Endothelial cell of umbilical vein (primary cell): ENCODE results near the gene TXNIP. TPM values are rescaled to one million over a fixed set of nuclear protein-coding genes. Genes with fewer than 3 reads are reported as not detected.

ENCODE experiments used
- BruUV-seq: library from RNA; stranded (reverse); fragments of 400-500 nt; replicated peaks from 2 replicates; lab custom pipeline; 2021; lab: Mats Ljungman, UMichigan
- CTCF ChIA-PET: fragments of 300-600, 350-600 bp; sonication (Branson Sonifier 250); formaldehyde crosslinking; loops from one replicate; lab custom pipeline; 2021; ENCODE audit warnings: antibody characterized with exemption, inconsistent platforms; lab: Charles Lee
- POLR2A ChIA-PET: fragments of 300-600, 350-600 bp; sonication (Branson Sonifier 250); formaldehyde crosslinking; loops from one replicate; lab custom pipeline; 2021; ENCODE audit warnings: antibody characterized with exemption, inconsistent platforms; lab: Charles Lee
- DNase-seq: peaks from one replicate; pipeline ENCODE4 v3.0.0-alpha.2; 2011; ENCODE audit warnings: low read depth, low spot score
- FAIRE-seq: peaks from 2 replicates; lab custom pipeline; 2011; peaks lifted over from hg19 to GRCh38; lab: Jason Lieb, UNC
- H2AFZ ChIP-seq: 2 replicates; pipeline ENCODE4 v1.6.0; 2012; ENCODE audit warnings: low read depth, low read length, control low read depth, inconsistent platforms
- H3K27ac ChIP-seq: 2 replicates; pipeline ENCODE4 v1.5.1; 2011; ENCODE audit warnings: low read depth, mild to moderate bottlenecking, control low read depth, low read length, moderate library complexity; ENCODE audit not compliant: insufficient read depth
- H3K27me3 ChIP-seq, 2 experiments: 2 replicates each; pipeline versions ENCODE4 v1.6.0 to v1.6.1; 2011; ENCODE audit warnings: low read length in 2 of 2, mixed read lengths in 1 of 2; ENCODE audit not compliant: control insufficient read depth in 2 of 2, insufficient read depth in 2 of 2
- H3K36me3 ChIP-seq, 2 experiments: 2 replicates in 1 of 2; 3 replicates in 1 of 2; pipeline ENCODE4 v1.5.1; 2011; ENCODE audit warnings: low read length in 2 of 2, mild to moderate bottlenecking in 1 of 2, moderate library complexity in 1 of 2; ENCODE audit not compliant: control insufficient read depth in 2 of 2, insufficient read depth in 2 of 2; ENCODE audit errors: extremely low read depth in 1 of 2
- H3K4me1 ChIP-seq: 3 replicates; pipeline ENCODE4 v1.5.1; 2011; ENCODE audit warnings: mild to moderate bottlenecking, low read length; ENCODE audit not compliant: control insufficient read depth, insufficient read depth; ENCODE audit errors: extremely low read depth
- H3K4me2 ChIP-seq: 2 replicates; pipeline ENCODE4 v1.6.1; 2011; ENCODE audit warnings: low read length, control low read depth, mixed read lengths; ENCODE audit not compliant: insufficient read depth
- H3K4me3 ChIP-seq, 3 experiments: fragments of 200-600 bp in 1 of 3; sonication (generic), shearing (Covaris generic) in 1 of 3; replicated peaks in 1 of 3; 2 replicates each; pipeline ENCODE4 v1.5.1; 2011 to 2016; ENCODE audit warnings: control low read depth in 3 of 3, low read length in 3 of 3, mild to moderate bottlenecking in 2 of 3, inconsistent platforms in 1 of 3, low read depth in 1 of 3, moderate library complexity in 1 of 3; ENCODE audit not compliant: insufficient read depth in 1 of 3
- H3K79me2 ChIP-seq: 2 replicates; pipeline ENCODE4 v1.6.0; 2012; ENCODE audit warnings: low read length, inconsistent platforms; ENCODE audit not compliant: control insufficient read depth, insufficient read depth
- H3K9ac ChIP-seq: replicated peaks from 2 replicates; pipeline ENCODE3; 2011; ENCODE audit warnings: low read length, control low read depth; ENCODE audit not compliant: insufficient read depth; ENCODE audit errors: extremely low read depth
- H3K9me1 ChIP-seq: replicated peaks from 3 replicates; pipeline ENCODE4 v1.6.0; 2011; ENCODE audit warnings: mild to moderate bottlenecking, low read length; ENCODE audit not compliant: control insufficient read depth, insufficient read depth; ENCODE audit errors: extremely low read depth
- H3K9me3 ChIP-seq: replicated peaks from 2 replicates; pipeline ENCODE4 v1.5.1; 2012; ENCODE audit warnings: low read length, inconsistent platforms; ENCODE audit not compliant: control insufficient read depth, insufficient read depth
- H4K20me1 ChIP-seq: replicated peaks from 2 replicates; pipeline ENCODE3; 2011; ENCODE audit warnings: mild to moderate bottlenecking, low read length; ENCODE audit not compliant: control insufficient read depth, insufficient read depth; ENCODE audit errors: extremely low read depth
- EZH2 ChIP-seq: IDR thresholded peaks from 2 replicates; pipeline ENCODE4 v1.6.1; 2012; ENCODE audit warnings: borderline replicate concordance, low read depth, mild to moderate bottlenecking, moderate library complexity, low read length, inconsistent platforms; ENCODE audit not compliant: severe bottlenecking
- FOS ChIP-seq: IDR thresholded peaks from 2 replicates; pipeline ENCODE4 v1.6.1; 2011; ENCODE audit warnings: mild to moderate bottlenecking, low read length, moderate library complexity, borderline replicate concordance; ENCODE audit not compliant: insufficient read depth
- JUN ChIP-seq: IDR thresholded peaks from 2 replicates; pipeline ENCODE4 v1.6.1; 2011; ENCODE audit warnings: borderline replicate concordance, low read depth; ENCODE audit not compliant: insufficient read length, insufficient read depth
- MYC ChIP-seq: IDR thresholded peaks from one replicate; pipeline ENCODE4 v1.6.1; 2011; ENCODE audit warnings: mild to moderate bottlenecking, low read depth, low read length
- POLR2A ChIP-seq: IDR thresholded peaks from 2 replicates; pipeline ENCODE4 v1.6.1; 2012; ENCODE audit warnings: low read depth, mild to moderate bottlenecking, control low read depth, low read length
- POLR2AphosphoS5 ChIP-seq: IDR thresholded peaks from 2 replicates; pipeline ENCODE4 v1.6.1; 2012; ENCODE audit warnings: low read depth, mild to moderate bottlenecking, control low read depth, low read length, moderate library complexity; ENCODE audit not compliant: insufficient read depth
- dilution Hi-C: fragments of 300-500 bp; cut with MboI; formaldehyde crosslinking; loops from one replicate; pipeline ENCODE4 v1.15.0; 2019; ENCODE audit warnings: low sequenced_read_pairs; ENCODE audit not compliant: extremely low pct_ligation_motif_present
- intact Hi-C: fragments of 100-400 bp; cut with micrococcal nuclease; formaldehyde crosslinking; loops from one replicate; pipeline ENCODE4 v1.10.0; 2022
- polyA plus RNA-seq, 4 experiments: library from polyadenylated mRNA; depleted of rRNA in 3 of 4; stranded (reverse) in 3 of 4; unstranded in 1 of 4; fragments of >200 nt; gene quantifications; 2 replicates each; pipeline versions ENCODE4 v1.2.1 to v1.2.3, GENCODE V29; 2011 to 2012; ENCODE audit warnings: missing spikeins in 1 of 4
- total RNA-seq: library from RNA; stranded (reverse); gene quantifications from 2 replicates; pipeline ENCODE4 v1.2.3, GENCODE V29; 2021
- TF ChIP-seq, protein P1 (sequence below), 2 donors: IDR thresholded peaks; 1 replicate in 1 of 2; 2 replicates in 1 of 2; pipeline ENCODE4 v1.5.1; 2011; ENCODE audit warnings: low read length in 2 of 2, mild to moderate bottlenecking in 2 of 2, moderate library complexity in 2 of 2, control low read depth in 1 of 2, inconsistent platforms in 1 of 2, low read depth in 1 of 2; ENCODE audit not compliant: insufficient read depth in 1 of 2; ENCODE audit errors: extremely low read depth in 1 of 2

The TXNIP gene
- total and polyA plus RNA-seq, 2 donors (not counting 3 experiments of a cell fraction or from before 2014, with no cell fraction given) = 9.1 to 21.8 TPM

DNA sequence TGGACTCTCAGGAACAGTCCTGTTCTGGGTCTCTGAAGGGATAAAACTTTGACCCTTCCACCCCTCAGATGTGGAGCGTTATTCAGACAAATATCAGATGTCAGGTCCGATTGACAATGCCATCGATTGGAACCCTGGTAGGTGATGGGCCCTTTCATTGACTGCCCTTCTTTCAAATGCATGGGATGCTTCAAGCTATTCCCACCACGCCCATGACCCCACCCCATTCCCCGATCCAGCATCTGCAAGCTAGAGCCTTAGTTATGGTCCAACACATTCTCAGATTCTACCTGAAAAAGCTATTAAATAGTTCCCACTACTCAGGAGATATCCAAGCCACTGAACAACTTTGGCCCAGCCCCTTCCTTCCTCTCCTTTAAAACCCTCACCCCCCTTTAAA is 19.4 kb downstream of the TXNIP start:
- Histone ChIP-seq H3K27ac (no peak overlapping the region), H3K27me3 (no peaks in the 10 kb centered on the region), H3K4me3 (no peak overlapping the region), H3K79me2 (no peaks in the 10 kb centered on the region), H3K4me2 (no peak overlapping the region), H3K9ac (no peak overlapping the region), H3K4me1 (peaks cover 36% of the 10 kb centered on the region), H2AFZ (no peak overlapping the region), H3K9me1 (no peaks in the 10 kb centered on the region), H3K36me3 (no peaks in the 10 kb centered on the region), H4K20me1 (no peaks in the 10 kb centered on the region), H3K9me3 (no peaks in the 10 kb centered on the region)
- no peak for TF ChIP-seq JUN
- TF ChIP-seq EZH2 = no peak
- no peak for TF ChIP-seq POLR2AphosphoS5
- no peak for TF ChIP-seq FOS
- no peak for TF ChIP-seq MYC
- TF ChIP-seq POLR2A = no peak
- TF ChIP-seq, protein P1, sequence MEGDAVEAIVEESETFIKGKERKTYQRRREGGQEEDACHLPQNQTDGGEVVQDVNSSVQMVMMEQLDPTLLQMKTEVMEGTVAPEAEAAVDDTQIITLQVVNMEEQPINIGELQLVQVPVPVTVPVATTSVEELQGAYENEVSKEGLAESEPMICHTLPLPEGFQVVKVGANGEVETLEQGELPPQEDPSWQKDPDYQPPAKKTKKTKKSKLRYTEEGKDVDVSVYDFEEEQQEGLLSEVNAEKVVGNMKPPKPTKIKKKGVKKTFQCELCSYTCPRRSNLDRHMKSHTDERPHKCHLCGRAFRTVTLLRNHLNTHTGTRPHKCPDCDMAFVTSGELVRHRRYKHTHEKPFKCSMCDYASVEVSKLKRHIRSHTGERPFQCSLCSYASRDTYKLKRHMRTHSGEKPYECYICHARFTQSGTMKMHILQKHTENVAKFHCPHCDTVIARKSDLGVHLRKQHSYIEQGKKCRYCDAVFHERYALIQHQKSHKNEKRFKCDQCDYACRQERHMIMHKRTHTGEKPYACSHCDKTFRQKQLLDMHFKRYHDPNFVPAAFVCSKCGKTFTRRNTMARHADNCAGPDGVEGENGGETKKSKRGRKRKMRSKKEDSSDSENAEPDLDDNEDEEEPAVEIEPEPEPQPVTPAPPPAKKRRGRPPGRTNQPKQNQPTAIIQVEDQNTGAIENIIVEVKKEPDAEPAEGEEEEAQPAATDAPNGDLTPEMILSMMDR (IDR thresholded peaks at IDR 0.05; ENCODE audit: extremely low read depth in 1 of 2, insufficient read depth in 1 of 2, low read depth in 1 of 2, low read length in 2 of 2) = no peak
- no TSS peak for BruUV-seq
- FAIRE-seq = no peak
- no peak for DNase-seq
- dilution Hi-C loops (no loop called here), intact Hi-C loops (loop anchor here (1.0 kb wide), 4 partner anchors 19 to 86 kb away; partner anchors contain the start of gene TXNIP)
- POLR2A ChIA-PET = interaction anchor here (0.6 kb wide), 1 partner anchor 12 kb away, joined by 4 read pairs; the partner anchor contains the start of genes ANKRD34A and POLR3GL
- CTCF ChIA-PET = interaction anchor here (0.8 to 20.0 kb wide), 19 partner anchors 9 to 130 kb away, joined by 3 to 496 read pairs (median 4); partner anchors contain the start of genes ANKRD34A, PIAS3, POLR3GL and RBM8A
